Activated effector memory CD4-positive, alpha-beta T cell treated with Interleukin-2 at 50 U/mL for 16 hours (primary cell): ENCODE data around the gene MPC1L.
A peak's percentile ranks its signal among the peaks of the same experiment; 100 is the strongest.
"Not testable (repeated sequence)": the region's sequence is repeated elsewhere in the genome, so short reads cannot be mapped to it uniquely, and the experiment has no call there.

Source experiments
- DNase-seq: peaks from one replicate; pipeline ENCODE4 v3.0.0-alpha.2; 2020

The MPC1L gene

GRCh38 chrX:40623139-40623536, at the start of gene MPC1L:
Gene MPC1L (plus strand): TSS chrX:40623428. CDS start chrX:40623566, 138 bp downstream.
- DNase-seq: no peak

GRCh38 chrX:40573763-40574162, 49.5 kb upstream of the MPC1L start:
- peak; percentile 8 for DNase-seq

GRCh38 chrX:40575411-40575810, 47.8 kb upstream of the MPC1L start:
- DNase-seq: not testable (repeated sequence)

GRCh38 chrX:40576291-40576690, 46.9 kb upstream of the MPC1L start:
- DNase-seq: no peak

GRCh38 chrX:40578039-40578695, 45.1 kb upstream of the MPC1L start:
- DNase-seq: no peak

DNA sequence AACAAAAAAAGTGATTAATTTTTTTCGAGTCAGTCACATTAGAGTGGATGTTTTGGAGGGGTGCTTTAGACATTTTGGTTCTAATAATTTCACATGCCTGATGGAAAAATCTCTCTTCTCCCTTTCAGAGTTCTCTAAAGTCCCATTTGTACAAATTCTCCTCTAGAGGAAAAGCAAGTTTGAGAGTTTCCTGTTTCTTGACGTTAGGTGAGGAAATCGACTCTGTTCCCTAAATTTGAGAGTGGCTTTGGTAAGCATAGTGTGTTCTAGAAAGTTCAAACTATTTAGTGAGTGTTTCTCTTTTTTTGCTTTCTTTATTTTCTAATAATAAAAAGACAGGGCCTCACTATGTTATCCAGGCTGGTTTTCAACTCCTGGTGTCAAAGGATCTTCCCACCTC, 44.1 kb upstream of the MPC1L start:
- no peak for DNase-seq

DNA sequence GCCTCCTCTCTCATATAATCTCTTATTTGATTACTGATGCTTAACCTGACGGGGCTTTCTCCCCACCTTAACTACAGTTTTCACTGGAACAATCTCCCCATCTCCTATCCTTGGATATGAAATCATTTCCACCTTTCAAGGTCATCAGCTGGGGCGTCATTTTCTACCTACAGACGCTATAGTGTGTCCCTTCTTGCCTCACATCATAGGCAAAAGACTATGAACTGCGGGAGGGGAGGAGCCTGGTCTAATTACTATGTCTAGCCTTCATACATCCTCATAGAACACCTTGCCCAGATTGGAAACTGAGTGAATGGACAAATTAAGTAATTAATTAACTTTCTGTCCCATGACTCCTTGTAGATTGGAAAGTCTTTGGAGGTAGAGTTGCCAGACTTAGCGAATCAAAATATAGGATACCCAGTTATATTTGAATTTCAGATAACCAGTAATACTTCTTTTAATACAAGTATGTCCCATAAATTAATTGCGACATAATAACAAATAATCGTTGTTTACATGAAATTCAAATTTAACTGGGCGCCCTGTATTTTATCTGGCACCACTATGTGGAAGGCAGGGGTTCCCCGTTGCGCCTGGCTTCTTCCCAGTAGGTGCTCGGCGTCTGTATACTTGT, 43.2 kb upstream of the MPC1L start:
- DNase-seq: no peak

- peak; percentile 81 for DNase-seq
These were observed 42.5 kb upstream of the MPC1L start, which contains the start of gene ATP6AP2 for GRCh38 chrX:40580537-40581335. Gene ATP6AP2 (plus strand): TSS chrX:40580970. CDS start chrX:40581066, 96 bp downstream.

DNA sequence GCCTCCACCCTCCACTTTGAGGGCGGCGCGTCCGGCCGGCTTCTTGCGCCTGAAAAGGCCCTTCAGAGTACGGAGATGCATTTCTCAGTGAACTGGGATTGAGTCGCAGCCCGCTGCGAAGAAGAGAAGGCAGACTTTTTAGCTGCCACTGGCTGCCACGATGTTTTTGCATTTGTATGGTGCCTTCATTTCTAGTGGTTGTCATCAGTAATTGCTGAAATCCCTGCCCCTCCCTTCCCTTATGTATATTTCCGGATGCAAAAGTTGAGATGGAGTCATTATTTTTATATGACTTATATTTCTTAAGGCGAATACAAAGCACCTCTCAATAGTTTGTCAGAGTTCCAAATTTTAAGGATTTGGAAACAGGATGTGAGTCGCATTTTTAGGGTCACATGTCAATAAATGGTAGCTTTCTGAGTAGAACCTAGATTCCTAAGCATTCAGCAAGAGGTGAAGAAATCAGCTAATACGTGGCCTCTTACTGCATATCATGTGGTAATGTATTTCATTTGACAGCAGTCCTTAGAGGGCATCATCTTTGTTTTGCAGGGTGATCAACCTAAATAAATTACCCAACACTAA, 41.8 kb upstream of the MPC1L start:
- peak; percentile 1 for DNase-seq

DNA sequence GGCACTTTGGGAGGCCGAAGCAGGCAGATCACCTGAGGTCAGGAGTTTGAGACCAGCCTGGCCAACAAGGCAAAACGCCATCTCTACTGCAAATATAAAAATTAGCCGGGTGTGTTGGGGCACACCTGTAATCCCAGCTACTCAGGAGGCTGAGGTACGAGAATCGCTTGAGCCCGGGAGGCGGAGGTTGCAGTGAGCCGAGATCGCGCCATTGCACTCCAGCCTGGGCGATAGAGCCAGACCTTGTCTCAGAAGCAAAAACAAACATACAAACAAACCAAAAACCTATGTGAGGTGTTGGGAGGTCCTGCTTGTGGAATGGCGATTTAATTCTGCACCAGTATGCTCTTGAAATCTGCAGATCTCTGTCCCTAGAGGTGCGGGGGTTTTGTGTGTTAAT, 41.0 kb upstream of the MPC1L start:
- DNase-seq: not testable (repeated sequence)

- no peak for DNase-seq
These were observed 40.4 kb upstream of the MPC1L start for GRCh38 chrX:40582811-40583210.

- not testable (repeated sequence) for DNase-seq
These were observed 35.6 kb upstream of the MPC1L start for GRCh38 chrX:40587623-40588022.

GRCh38 chrX:40589616-40590321, 33.5 kb upstream of the MPC1L start:
- DNase-seq: not testable (repeated sequence)

DNA sequence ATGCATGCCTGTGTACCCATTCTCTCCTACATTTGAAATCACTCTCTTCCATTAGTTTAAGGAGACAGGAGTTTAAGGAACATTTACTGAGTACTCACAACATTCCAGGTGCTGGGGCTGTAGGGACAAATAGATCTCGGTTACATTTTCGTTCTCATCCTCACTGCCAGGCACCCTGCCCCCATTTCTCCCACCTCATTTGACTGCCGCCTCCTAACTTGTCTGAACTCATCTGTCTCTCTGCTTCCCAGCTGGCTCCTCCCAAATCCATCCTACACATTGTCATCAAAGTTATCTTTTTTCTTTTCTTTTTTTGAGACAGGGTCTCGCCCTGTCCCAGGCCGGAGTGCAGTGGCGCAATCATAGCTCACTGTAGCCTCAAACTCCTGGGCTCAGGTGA, 19.8 kb upstream of the MPC1L start:
- DNase-seq: no peak

DNA sequence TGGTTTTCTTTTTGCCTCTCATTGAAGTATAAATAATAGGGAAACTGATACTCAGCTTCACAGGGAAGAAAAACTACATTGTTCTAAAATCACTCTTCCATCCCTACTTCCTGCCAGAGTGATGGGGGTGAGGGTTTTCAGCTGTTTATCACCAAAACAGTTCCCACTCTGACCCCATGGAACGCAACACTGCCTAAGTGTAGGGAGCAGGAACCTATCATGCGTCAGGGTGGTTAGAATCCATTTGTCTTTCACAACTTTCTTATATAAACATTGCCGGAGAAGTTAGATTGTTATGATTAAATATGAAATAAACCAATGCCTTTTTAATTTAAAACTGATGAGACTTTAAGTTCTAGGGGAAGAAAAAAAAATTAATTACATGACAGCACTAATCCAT, 15.8 kb upstream of the MPC1L start:
- DNase-seq: no peak

DNA sequence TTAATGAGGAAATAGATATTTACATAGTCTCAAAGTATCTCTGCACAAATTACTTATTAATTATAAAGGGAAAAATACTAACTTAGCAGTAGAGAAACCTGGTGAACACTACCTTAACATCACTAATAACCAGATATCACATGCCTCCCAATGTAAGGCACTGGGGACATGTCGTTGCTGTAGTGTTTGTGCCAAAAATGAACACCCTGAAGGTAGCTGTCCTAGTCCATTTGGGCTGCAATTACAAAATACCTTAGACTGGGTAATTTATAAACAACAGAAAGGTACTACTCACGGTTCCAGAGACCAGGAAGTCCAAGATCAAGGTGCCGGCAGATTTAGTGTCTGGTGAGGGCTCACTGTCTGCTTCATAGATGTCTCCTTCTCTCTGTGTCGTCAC, 10.7 kb upstream of the MPC1L start:
- DNase-seq: no peak

- no peak for DNase-seq
These were observed 7.3 kb upstream of the MPC1L start for GRCh38 chrX:40615976-40616375.

DNA sequence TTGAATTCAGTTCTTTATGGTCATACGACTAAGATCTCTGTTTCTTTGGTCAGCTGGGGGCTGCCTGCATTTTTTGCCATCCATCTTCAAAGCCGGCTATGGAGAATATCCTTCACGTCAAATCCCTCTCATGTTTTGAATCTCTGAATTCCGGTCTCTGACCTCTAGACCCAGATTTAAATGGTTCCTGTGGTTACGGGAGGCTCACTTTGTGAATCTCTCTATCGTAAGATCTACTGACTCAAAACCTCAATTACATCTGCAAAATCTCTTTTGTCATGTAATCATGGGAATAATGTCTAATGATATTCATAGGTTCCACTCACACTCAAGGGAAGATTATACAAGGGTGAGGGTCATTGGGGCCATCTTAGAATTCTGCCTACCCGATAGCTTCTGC, 5.7 kb upstream of the MPC1L start:
- DNase-seq: no peak

- DNase-seq: no peak
These were observed 619 bp upstream of the MPC1L start for GRCh38 chrX:40622479-40623138.

DNA sequence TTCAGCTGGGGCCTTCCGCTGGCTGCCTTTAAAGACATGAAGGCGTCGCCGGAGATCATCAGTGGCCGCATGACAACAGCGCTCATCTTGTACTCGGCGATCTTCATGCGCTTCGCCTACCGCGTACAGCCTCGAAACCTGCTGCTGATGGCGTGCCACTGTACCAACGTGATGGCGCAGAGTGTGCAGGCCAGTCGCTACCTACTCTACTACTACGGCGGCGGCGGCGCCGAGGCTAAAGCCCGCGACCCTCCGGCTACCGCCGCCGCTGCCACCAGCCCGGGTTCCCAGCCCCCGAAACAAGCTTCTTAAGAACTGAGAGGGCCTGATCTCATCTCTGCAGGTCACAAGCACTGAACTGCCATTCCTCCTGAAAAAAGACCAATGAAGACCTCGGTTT, 437 bp downstream of the MPC1L start:
- no peak for DNase-seq

- DNase-seq: no peak
These were observed 2.1 kb downstream of the MPC1L start for GRCh38 chrX:40625294-40625693.

DNA sequence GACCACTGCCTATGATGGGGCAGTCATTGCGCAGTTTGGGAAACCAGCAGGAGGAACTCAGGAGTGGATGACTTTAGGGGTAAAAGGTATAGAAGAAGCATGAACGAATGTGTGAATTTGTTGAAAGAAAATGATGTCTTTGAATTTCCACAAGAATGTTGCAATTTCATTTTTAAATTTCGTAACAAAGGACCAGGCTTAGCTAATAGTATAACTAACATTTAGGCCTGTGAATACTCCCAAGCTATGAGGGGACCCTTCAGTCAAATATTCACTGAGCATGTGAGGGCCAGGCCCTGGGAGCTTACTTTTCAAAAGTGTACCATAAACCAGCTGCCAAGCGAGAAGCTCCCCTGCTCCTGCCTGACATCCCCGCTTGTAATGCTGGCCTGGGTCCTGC, 5.3 kb downstream of the MPC1L start:
- no peak for DNase-seq
